IPS-18c (cell line): ENCODE measurements around the gene KRT81.
"Not testable (repeated sequence)": the region's sequence is repeated elsewhere in the genome, so short reads cannot be mapped to it uniquely, and the experiment has no call there.

Experiments
- H3K4me3 ChIP-seq: 2 replicates; pipeline ENCODE4 v1.7.0; 2013; ENCODE audit warnings: low read depth, mild to moderate bottlenecking, low read length, moderate library complexity; ENCODE audit not compliant: insufficient read depth
- H3K9me3 ChIP-seq: one replicate; pipeline ENCODE4 v1.6.1; 2013; ENCODE audit warnings: mild to moderate bottlenecking, low read length, moderate library complexity; ENCODE audit not compliant: control insufficient read depth, insufficient read depth

Gene KRT81

GRCh38 chr12:52252175-52252615, 39.1 kb downstream of the KRT81 start:
- H3K4me3 ChIP-seq, H3K9me3 ChIP-seq: not testable (repeated sequence)

GRCh38 chr12:52251367-52252051, 39.8 kb downstream of the KRT81 start:
- Histone ChIP-seq H3K4me3 (no peak overlapping the region), H3K9me3 (no peaks in the 10 kb centered on the region)

- H3K4me3 ChIP-seq = no peak overlapping the region
- no peaks in the 10 kb centered on the region for H3K9me3 ChIP-seq
Observed at GRCh38 chr12:52250048-52250990, 41.0 kb downstream of the KRT81 start.

- no peak overlapping the region for H3K4me3 ChIP-seq
- H3K9me3 ChIP-seq = no peaks in the 10 kb centered on the region
Observed at GRCh38 chr12:52249511-52250047, 41.8 kb downstream of the KRT81 start.

GRCh38 chr12:52248541-52249461, 42.5 kb downstream of the KRT81 start:
- Histone ChIP-seq H3K9me3 (no peaks in the 10 kb centered on the region), H3K4me3 (no peak overlapping the region)

GRCh38 chr12:52247622-52248540, 43.5 kb downstream of the KRT81 start:
- no peak overlapping the region for H3K4me3 ChIP-seq
- H3K9me3 ChIP-seq = no peaks in the 10 kb centered on the region

GRCh38 chr12:52246720-52247621, 44.4 kb downstream of the KRT81 start:
- Histone ChIP-seq H3K9me3 (no peaks in the 10 kb centered on the region), H3K4me3 (no peak overlapping the region)

GRCh38 chr12:52245962-52246569, 45.3 kb downstream of the KRT81 start:
- Histone ChIP-seq H3K9me3 (no peaks in the 10 kb centered on the region), H3K4me3 (no peak overlapping the region)

- Histone ChIP-seq H3K9me3 (no peaks in the 10 kb centered on the region), H3K4me3 (no peak overlapping the region)
Observed at GRCh38 chr12:52245259-52245961, 45.9 kb downstream of the KRT81 start.

GRCh38 chr12:52244615-52244994, 46.7 kb downstream of the KRT81 start:
- Histone ChIP-seq H3K9me3 (no peaks in the 10 kb centered on the region), H3K4me3 (no peak overlapping the region)

- no peak overlapping the region for H3K4me3 ChIP-seq
- H3K9me3 ChIP-seq = no peaks in the 10 kb centered on the region
Observed at GRCh38 chr12:52243856-52244614, 47.3 kb downstream of the KRT81 start.

- no peaks in the 10 kb centered on the region for H3K9me3 ChIP-seq
- no peak overlapping the region for H3K4me3 ChIP-seq
Observed at GRCh38 chr12:52243259-52243855, 48.0 kb downstream of the KRT81 start.

- Histone ChIP-seq H3K4me3 (no peak overlapping the region), H3K9me3 (no peaks in the 10 kb centered on the region)
Observed at GRCh38 chr12:52242442-52243258, 48.7 kb downstream of the KRT81 start.
